PFSK-1 (cell line): ENCODE data around the gene MKRN1.

Experiments
- FOXP2 ChIP-seq: optimal IDR thresholded peaks from 2 replicates; pipeline ENCODE3; 2011; ENCODE audit warnings: borderline replicate concordance, control low read depth, inconsistent platforms; ENCODE audit not compliant: insufficient read depth; ENCODE audit errors: extremely low read length, extremely low read depth
- POLR2AphosphoS5 ChIP-seq: IDR thresholded peaks from 2 replicates; pipeline ENCODE4 v1.6.1; 2012; ENCODE audit warnings: low read depth, mild to moderate bottlenecking, control low read depth, low read length, moderate library complexity
- SIN3A ChIP-seq: IDR thresholded peaks from 2 replicates; pipeline ENCODE4 v1.6.1; 2012; ENCODE audit warnings: mild to moderate bottlenecking, low read length, moderate library complexity, borderline replicate concordance; ENCODE audit not compliant: insufficient read depth
- TAF1 ChIP-seq: IDR thresholded peaks from 2 replicates; pipeline ENCODE4 v1.6.1; 2012; ENCODE audit warnings: low read length, control low read depth, borderline replicate concordance; ENCODE audit not compliant: insufficient read depth
- TF ChIP-seq, protein P1 (sequence below), 2 experiments: IDR thresholded peaks; 2 replicates each; pipeline versions ENCODE4 v1.6.1 to v1.8.0; 2011 to 2012; ENCODE audit warnings: low read depth in 2 of 2, low read length in 2 of 2, control low read depth in 1 of 2, inconsistent platforms in 1 of 2, mild to moderate bottlenecking in 1 of 2, moderate library complexity in 1 of 2; ENCODE audit not compliant: insufficient read depth in 1 of 2

MKRN1 gene

DNA sequence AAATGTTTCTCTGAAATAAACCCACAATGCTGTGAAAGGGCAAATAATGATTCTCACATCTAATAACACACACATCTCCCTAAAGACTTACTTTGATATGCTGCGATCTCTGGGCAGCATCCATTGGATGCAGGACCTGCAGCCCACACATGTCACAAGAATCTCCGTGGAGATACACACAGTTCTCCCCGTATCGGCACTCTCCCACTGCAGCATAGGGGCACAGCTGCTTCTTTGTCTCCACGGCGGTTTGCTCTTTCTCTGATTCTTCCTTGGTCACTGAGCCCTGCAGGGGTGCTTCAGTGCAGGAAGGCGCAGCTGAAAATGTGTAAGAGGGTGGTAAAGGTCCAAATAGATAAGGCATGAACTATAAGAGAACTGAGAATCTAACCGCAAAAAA is 20.4 kb downstream of the MKRN1 start:
- TF ChIP-seq FOXP2 (no peak), TAF1 (no peak), POLR2AphosphoS5 (no peak), SIN3A (no peak)
- TF ChIP-seq, protein P1, sequence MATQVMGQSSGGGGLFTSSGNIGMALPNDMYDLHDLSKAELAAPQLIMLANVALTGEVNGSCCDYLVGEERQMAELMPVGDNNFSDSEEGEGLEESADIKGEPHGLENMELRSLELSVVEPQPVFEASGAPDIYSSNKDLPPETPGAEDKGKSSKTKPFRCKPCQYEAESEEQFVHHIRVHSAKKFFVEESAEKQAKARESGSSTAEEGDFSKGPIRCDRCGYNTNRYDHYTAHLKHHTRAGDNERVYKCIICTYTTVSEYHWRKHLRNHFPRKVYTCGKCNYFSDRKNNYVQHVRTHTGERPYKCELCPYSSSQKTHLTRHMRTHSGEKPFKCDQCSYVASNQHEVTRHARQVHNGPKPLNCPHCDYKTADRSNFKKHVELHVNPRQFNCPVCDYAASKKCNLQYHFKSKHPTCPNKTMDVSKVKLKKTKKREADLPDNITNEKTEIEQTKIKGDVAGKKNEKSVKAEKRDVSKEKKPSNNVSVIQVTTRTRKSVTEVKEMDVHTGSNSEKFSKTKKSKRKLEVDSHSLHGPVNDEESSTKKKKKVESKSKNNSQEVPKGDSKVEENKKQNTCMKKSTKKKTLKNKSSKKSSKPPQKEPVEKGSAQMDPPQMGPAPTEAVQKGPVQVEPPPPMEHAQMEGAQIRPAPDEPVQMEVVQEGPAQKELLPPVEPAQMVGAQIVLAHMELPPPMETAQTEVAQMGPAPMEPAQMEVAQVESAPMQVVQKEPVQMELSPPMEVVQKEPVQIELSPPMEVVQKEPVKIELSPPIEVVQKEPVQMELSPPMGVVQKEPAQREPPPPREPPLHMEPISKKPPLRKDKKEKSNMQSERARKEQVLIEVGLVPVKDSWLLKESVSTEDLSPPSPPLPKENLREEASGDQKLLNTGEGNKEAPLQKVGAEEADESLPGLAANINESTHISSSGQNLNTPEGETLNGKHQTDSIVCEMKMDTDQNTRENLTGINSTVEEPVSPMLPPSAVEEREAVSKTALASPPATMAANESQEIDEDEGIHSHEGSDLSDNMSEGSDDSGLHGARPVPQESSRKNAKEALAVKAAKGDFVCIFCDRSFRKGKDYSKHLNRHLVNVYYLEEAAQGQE (IDR thresholded peaks at IDR 0.05; ENCODE audit: insufficient read depth in 1 of 2, low read depth in 2 of 2, low read length in 2 of 2) = no peak

DNA sequence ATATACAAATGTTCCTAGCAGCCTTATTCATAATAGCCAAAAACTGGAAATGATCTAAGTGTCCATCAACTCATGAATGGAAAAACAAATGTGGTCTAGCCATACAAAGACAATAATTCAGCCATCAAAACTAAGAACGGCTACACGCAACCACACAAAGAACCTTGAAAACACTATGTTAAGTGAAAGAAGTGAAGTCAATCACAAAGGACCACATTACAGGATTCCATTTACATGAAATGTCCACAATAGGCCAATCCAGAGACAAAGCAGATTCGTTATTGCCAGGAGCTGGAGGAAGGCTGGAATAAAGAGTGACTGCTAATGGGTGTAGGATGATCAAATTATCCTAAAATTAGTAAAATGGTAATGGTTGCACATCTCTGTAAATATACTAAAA is 21.1 kb downstream of the MKRN1 start:
- TF ChIP-seq SIN3A (no peak), TAF1 (no peak), FOXP2 (no peak), POLR2AphosphoS5 (no peak)
- TF ChIP-seq, protein P1 (IDR thresholded peaks at IDR 0.05; ENCODE audit: insufficient read depth in 1 of 2, low read depth in 2 of 2, low read length in 2 of 2) = no peak

DNA sequence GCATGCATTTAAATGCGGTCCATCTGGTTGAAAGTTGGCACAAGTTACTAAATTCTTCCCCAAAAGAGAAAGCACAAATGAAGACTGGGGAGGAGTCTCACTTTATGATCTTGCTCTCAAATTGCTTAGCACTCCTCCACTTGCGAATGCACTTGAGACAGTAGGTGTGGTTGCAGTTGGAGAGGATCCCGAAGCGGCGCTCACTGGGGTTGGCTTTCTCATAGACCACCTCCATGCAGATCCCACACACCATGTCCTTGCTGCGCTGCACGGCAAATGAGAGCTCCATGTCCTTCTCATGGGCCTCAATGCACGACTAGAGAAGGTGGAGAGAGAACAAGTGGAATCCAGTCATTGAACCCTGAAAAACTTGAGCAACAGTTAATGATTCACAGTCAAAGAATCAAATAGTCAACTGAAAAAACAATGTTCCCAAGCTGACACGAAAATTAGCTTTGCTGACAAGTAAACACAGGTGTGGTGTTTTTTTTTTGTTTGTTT is 22.7 kb downstream of the MKRN1 start:
- TF ChIP-seq SIN3A (no peak), TAF1 (no peak)

DNA sequence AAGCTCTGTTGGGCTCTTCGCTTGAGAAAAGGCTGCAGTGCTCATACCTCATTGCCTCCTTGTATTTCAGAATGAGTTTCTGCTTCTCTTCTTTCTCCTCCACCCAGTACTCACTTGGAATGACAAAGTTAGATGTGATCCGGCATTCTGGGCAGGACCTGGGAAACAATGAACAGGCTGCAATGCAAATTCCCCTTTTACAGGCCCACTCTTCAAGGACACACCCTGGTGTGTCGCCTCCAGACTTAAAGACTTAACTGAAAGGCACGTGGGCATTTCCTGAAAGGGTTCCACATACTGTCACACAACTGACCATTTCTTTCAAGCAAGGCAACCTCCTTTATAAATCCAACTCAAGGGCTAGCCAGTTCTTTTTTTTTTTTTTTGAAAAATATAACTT is 23.6 kb downstream of the MKRN1 start:
- TF ChIP-seq, protein P1 (IDR thresholded peaks at IDR 0.05; ENCODE audit: insufficient read depth in 1 of 2, low read depth in 2 of 2, low read length in 2 of 2) = no peak
- TF ChIP-seq POLR2AphosphoS5 = no peak
- TF ChIP-seq SIN3A = no peak
- no peak for TF ChIP-seq TAF1
- TF ChIP-seq FOXP2 = no peak

DNA sequence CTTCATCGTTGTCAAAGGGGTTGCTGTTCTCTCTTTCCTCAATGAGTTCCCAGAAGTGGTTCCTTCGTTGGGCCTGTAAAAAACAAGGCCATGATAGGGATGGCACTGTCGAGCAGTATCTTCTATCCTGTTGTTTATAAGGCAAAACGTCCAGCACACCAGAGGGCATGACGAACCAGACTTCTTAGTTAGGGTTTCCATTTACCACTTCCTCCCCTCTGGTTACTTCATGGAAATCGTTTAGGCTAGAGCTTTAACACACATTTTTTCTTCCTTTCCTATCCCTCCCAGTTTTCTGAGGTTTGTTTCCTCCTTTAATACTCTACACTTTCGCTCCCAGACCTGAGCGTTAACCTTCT is 24.7 kb downstream of the MKRN1 start:
- TF ChIP-seq SIN3A (no peak), FOXP2 (no peak), POLR2AphosphoS5 (no peak), TAF1 (no peak)
- TF ChIP-seq, protein P1 (IDR thresholded peaks at IDR 0.05; ENCODE audit: insufficient read depth in 1 of 2, low read depth in 2 of 2, low read length in 2 of 2) = no peak
